PC-9 (cell line): ENCODE data around the gene GNAS. TPM values are rescaled to one million over a fixed set of nuclear protein-coding genes. Genes with fewer than 3 reads are reported as not detected.

ENCODE experiments used
- BruUV-seq: library from RNA; stranded (reverse); fragments of 400-500 nt; replicated peaks from 2 replicates; lab custom pipeline; 2021; lab: Mats Ljungman, UMichigan
- CTCF ChIA-PET: fragments of 300-600 bp; sonication (Branson Sonifier 250); formaldehyde crosslinking; loops from one replicate; lab custom pipeline; 2022; ENCODE audit warnings: antibody characterized with exemption; lab: Charles Lee
- POLR2A ChIA-PET: fragments of 300-600 bp; sonication (Branson Sonifier 250); formaldehyde crosslinking; loops from one replicate; lab custom pipeline; 2022; ENCODE audit warnings: antibody characterized with exemption; ENCODE audit not compliant: unreplicated experiment; lab: Charles Lee
- DNase-seq, 2 experiments: peaks; one replicate each; pipeline versions ENCODE4 v3.0.0 to v3.0.0-alpha.2; 2015 to 2022; ENCODE audit warnings: mixed read lengths in 1 of 2
- H2AFZ ChIP-seq: fragments of 200-600 bp; sonication (generic); 2 replicates; pipeline ENCODE4 v1.8.1; 2017; ENCODE audit warnings: antibody characterized with exemption
- H3F3A ChIP-seq: fragments of 200-600 bp; sonication (generic); 2 replicates; pipeline ENCODE4 v1.8.1; 2017; ENCODE audit warnings: antibody characterized with exemption, mild to moderate bottlenecking, low read depth; ENCODE audit not compliant: insufficient read depth
- H3K27ac ChIP-seq: fragments of 200-600 bp; sonication (generic); 2 replicates; pipeline ENCODE4 v1.6.1; 2016; ENCODE audit warnings: mixed run types
- H3K27me3 ChIP-seq: fragments of 200-600 bp; sonication (generic); 2 replicates; pipeline ENCODE4 v1.6.1; 2016; ENCODE audit warnings: low read depth, mixed run types; ENCODE audit not compliant: insufficient read depth
- H3K36me3 ChIP-seq: fragments of 200-600 bp; sonication (generic); 2 replicates; pipeline ENCODE4 v1.6.1; 2016; ENCODE audit warnings: low read depth, mixed run types
- H3K4me1 ChIP-seq: fragments of 200-600 bp; sonication (generic); replicated peaks from 2 replicates; pipeline ENCODE4 v1.6.1; 2016; ENCODE audit warnings: mixed run types; ENCODE audit not compliant: insufficient read depth
- H3K4me2 ChIP-seq: fragments of 200-600 bp; sonication (generic); 2 replicates; pipeline ENCODE4 v1.6.1; 2017; ENCODE audit warnings: mixed run types
- H3K4me3 ChIP-seq: fragments of 200-600 bp; sonication (generic); 2 replicates; pipeline ENCODE4 v1.6.1; 2016; ENCODE audit warnings: mixed run types
- H3K79me2 ChIP-seq: fragments of 200-600 bp; sonication (generic); 2 replicates; pipeline ENCODE4 v1.6.1; 2017; ENCODE audit warnings: low read depth, mixed run types
- H3K9me2 ChIP-seq: fragments of 200-600 bp; sonication (generic); 2 replicates; pipeline ENCODE4 v1.8.1; 2017; ENCODE audit warnings: mild to moderate bottlenecking; ENCODE audit not compliant: insufficient read depth
- H3K9me3 ChIP-seq: fragments of 200-600 bp; sonication (generic); 2 replicates; pipeline ENCODE4 v1.8.1; 2016; ENCODE audit warnings: low read depth; ENCODE audit not compliant: insufficient read depth
- H4K20me1 ChIP-seq: fragments of 200-600 bp; sonication (generic); 2 replicates; pipeline ENCODE4 v1.8.1; 2017; ENCODE audit not compliant: insufficient read depth
- CTCF ChIP-seq: fragments of 200-600 bp; sonication (generic); conservative IDR thresholded peaks from 2 replicates; pipeline ENCODE4 v1.6.1; 2017; ENCODE audit warnings: mixed run types, antibody characterized with exemption, mild to moderate bottlenecking, moderate library complexity
- EZH2 ChIP-seq: fragments of 200-600 bp; sonication (generic); IDR thresholded peaks from 2 replicates; pipeline ENCODE4 v1.8.0; 2017; ENCODE audit warnings: antibody characterized with exemption, low read depth
- intact Hi-C: fragments of 100-400 bp; cut with micrococcal nuclease; formaldehyde crosslinking; loops from one replicate; pipeline ENCODE4 v1.10.0; 2022; ENCODE audit not compliant: unreplicated experiment
- total RNA-seq: library from RNA; stranded (reverse); gene quantifications from 2 replicates; pipeline ENCODE4 v1.2.3, GENCODE V29; 2021

The GNAS gene
- total RNA-seq, 1 experiment from 2014 or later: 929 TPM

GRCh38 chr20:58829531-58829941 lies 23.0 kb upstream of the GNAS start:
- POLR2A ChIA-PET: no interaction called here
- DNase-seq: no peak
- Histone ChIP-seq H4K20me1 (0 out of 2 replicates have a peak, but pooled peaks cover 5% of the 10 kb centered on the region), H3K27me3 (peaks cover 55% of the 10 kb centered on the region; the same call in 1 of the 2 replicates), H3F3A (no peaks in the 10 kb centered on the region), H3K4me3 (no peak overlapping the region), H3K79me2 (no peaks in the 10 kb centered on the region), H3K36me3 (no peaks in the 10 kb centered on the region), H3K9me2 (no peaks in the 10 kb centered on the region), H3K4me1 (no peaks in the 10 kb centered on the region), H3K27ac (no peak overlapping the region), H2AFZ (no peak overlapping the region), H3K9me3 (no peaks in the 10 kb centered on the region), H3K4me2 (no peak overlapping the region)
- intact Hi-C loops: no loop called here
- no TSS peak for BruUV-seq
- CTCF ChIA-PET: no interaction called here
- TF ChIP-seq EZH2 (no peak), CTCF (no peak)

- POLR2A ChIA-PET: no interaction called here
- no peak for DNase-seq
Observed at GRCh38 chr20:58832457-58832856, 20.1 kb upstream of the GNAS start.

GRCh38 chr20:58833921-58834320 lies 18.6 kb upstream of the GNAS start:
- intact Hi-C loops: loop anchor here (10.0 kb wide), 1 partner anchor 599 kb away; no protein-coding TSS in a partner anchor
- no peak overlapping the region for H3K27ac ChIP-seq
- no TSS peak for BruUV-seq
- H3K4me3 ChIP-seq: no peak overlapping the region
- peaks cover 61% of the 10 kb centered on the region for H3K27me3 ChIP-seq
- H3K4me2 ChIP-seq: no peak overlapping the region
- ChIA-PET CTCF (no interaction called here), POLR2A (no interaction called here)
- TF ChIP-seq CTCF: no peak
- TF ChIP-seq EZH2: no peak
- H4K20me1 ChIP-seq: 0 out of 2 replicates have a peak, but pooled peaks cover 5% of the 10 kb centered on the region
- no peaks in the 10 kb centered on the region for H3F3A ChIP-seq
- H3K79me2 ChIP-seq: no peaks in the 10 kb centered on the region
- H2AFZ ChIP-seq: no peak overlapping the region
- no peaks in the 10 kb centered on the region for H3K9me2 ChIP-seq
- DNase-seq: no peak
- H3K9me3 ChIP-seq: no peaks in the 10 kb centered on the region
- no peaks in the 10 kb centered on the region for H3K4me1 ChIP-seq
- 0 out of 2 replicates have a peak, but pooled peaks cover 6% of the 10 kb centered on the region for H3K36me3 ChIP-seq

More at GRCh38 chr20:58832457-58832856, 20.1 kb upstream of the GNAS start:
- H3K9me2 ChIP-seq: no peaks in the 10 kb centered on the region
- no peaks in the 10 kb centered on the region for H3K4me1 ChIP-seq
- intact Hi-C loops: loop anchor here (10.0 kb wide), 1 partner anchor 598 kb away; no protein-coding TSS in a partner anchor
- no peak overlapping the region for H3K4me2 ChIP-seq
- H3F3A ChIP-seq: no peaks in the 10 kb centered on the region
- H3K27ac ChIP-seq: no peak overlapping the region
- 0 out of 2 replicates have a peak, but pooled peaks cover 5% of the 10 kb centered on the region for H4K20me1 ChIP-seq
- TF ChIP-seq CTCF: no peak
- TF ChIP-seq EZH2: no peak
- H3K36me3 ChIP-seq: 0 out of 2 replicates have a peak, but pooled peaks cover 6% of the 10 kb centered on the region
- no peaks in the 10 kb centered on the region for H3K9me3 ChIP-seq
- H3K27me3 ChIP-seq: peaks cover 67% of the 10 kb centered on the region
- CTCF ChIA-PET: no interaction called here
- no peak overlapping the region for H2AFZ ChIP-seq
- H3K4me3 ChIP-seq: no peak overlapping the region
- BruUV-seq: no TSS peak
- H3K79me2 ChIP-seq: no peaks in the 10 kb centered on the region
